DND-41 (cell line): ENCODE measurements around the gene NTMT1.

Source experiments
- ATAC-seq: fragments of 200-7000 bp; cut with Tn5 transposase; 3 replicates; pipeline ENCODE4 v1.9.1; 2021; ENCODE audit warnings: low read depth; ENCODE audit not compliant: insufficient read depth
- DNase-seq: peaks from one replicate; pipeline ENCODE4 v3.0.0-alpha.2; 2020
- H2AFZ ChIP-seq: 2 replicates; pipeline ENCODE4 v1.6.0; 2012; ENCODE audit warnings: low read depth, low read length
- H3K27ac ChIP-seq: 2 replicates; pipeline ENCODE4 v1.5.1; 2012; ENCODE audit warnings: low read length, inconsistent platforms
- H3K27me3 ChIP-seq: fragments of 200-600 bp; sonication (generic); 2 replicates; pipeline ENCODE4 v1.6.0; 2012; ENCODE audit warnings: low read length, mild to moderate bottlenecking, inconsistent platforms; ENCODE audit not compliant: insufficient read depth, poor library complexity
- H3K36me3 ChIP-seq: 2 replicates; pipeline ENCODE4 v1.5.1; 2012; ENCODE audit warnings: low read length, inconsistent platforms; ENCODE audit not compliant: insufficient read depth
- H3K4me1 ChIP-seq: 2 replicates; pipeline ENCODE4 v1.5.1; 2012; ENCODE audit warnings: mild to moderate bottlenecking, low read length; ENCODE audit not compliant: insufficient read depth
- H3K4me2 ChIP-seq: 2 replicates; pipeline ENCODE4 v1.6.0; 2012; ENCODE audit warnings: mild to moderate bottlenecking, moderate library complexity, low read length, inconsistent platforms; ENCODE audit not compliant: insufficient read depth
- H3K4me3 ChIP-seq, 2 experiments: fragments of 200-600 bp in 1 of 2; shearing (Covaris generic) in 1 of 2; 2 replicates each; pipeline ENCODE4 v1.5.1; 2012 to 2016; ENCODE audit warnings: inconsistent platforms in 2 of 2, low read length in 2 of 2, mild to moderate bottlenecking in 2 of 2, low read depth in 1 of 2, moderate library complexity in 1 of 2
- H3K79me2 ChIP-seq: 2 replicates; pipeline ENCODE4 v1.6.0; 2012; ENCODE audit warnings: low read length, inconsistent platforms; ENCODE audit not compliant: insufficient read depth
- H3K9ac ChIP-seq: 2 replicates; pipeline ENCODE4 v1.6.0; 2012; ENCODE audit warnings: low read depth, mild to moderate bottlenecking, inconsistent platforms, low read length, moderate library complexity
- H3K9me3 ChIP-seq: 2 replicates; pipeline ENCODE4 v1.5.1; 2012; ENCODE audit warnings: low read length, moderate library complexity, mild to moderate bottlenecking, inconsistent platforms; ENCODE audit not compliant: insufficient read depth, severe bottlenecking
- H4K20me1 ChIP-seq: 2 replicates; pipeline ENCODE4 v1.6.0; 2012; ENCODE audit warnings: low read length; ENCODE audit not compliant: insufficient read depth
- CTCF ChIP-seq: IDR thresholded peaks from 2 replicates; pipeline ENCODE4 v1.5.1; 2012; ENCODE audit warnings: borderline replicate concordance, low read length, moderate library complexity, mild to moderate bottlenecking; ENCODE audit not compliant: poor library complexity, severe bottlenecking; ENCODE audit errors: extremely low read depth
- EZH2 ChIP-seq: IDR thresholded peaks from 3 replicates; pipeline ENCODE4 v1.6.1; 2012; ENCODE audit warnings: borderline replicate concordance, low read depth, mild to moderate bottlenecking, moderate library complexity, low read length, inconsistent platforms; ENCODE audit not compliant: severe bottlenecking

Gene NTMT1

GRCh38 chr9:129676287-129676686, 50.3 kb downstream of the NTMT1 start:
- Histone ChIP-seq H3K27ac (no peak overlapping the region), H3K4me1 (no peaks in the 10 kb centered on the region), H3K4me2 (no peak overlapping the region), H3K4me3 (no peak overlapping the region), H3K79me2 (no peaks in the 10 kb centered on the region), H3K27me3 (peaks cover 3% of the 10 kb centered on the region), H4K20me1 (no peaks in the 10 kb centered on the region; the same call in 1 of the 2 replicates), H2AFZ (no peak overlapping the region), H3K9ac (no peak overlapping the region), H3K9me3 (no peaks in the 10 kb centered on the region), H3K36me3 (no peaks in the 10 kb centered on the region)
- DNase-seq (no peak), ATAC-seq (no peak)
- TF ChIP-seq CTCF (no peak), EZH2 (no peak)

GRCh38 chr9:129676975-129677374, 51.0 kb downstream of the NTMT1 start:
- no peaks in the 10 kb centered on the region for H3K9me3 ChIP-seq
- H3K27me3 ChIP-seq: peaks cover 3% of the 10 kb centered on the region
- H2AFZ ChIP-seq: no peak overlapping the region
- ATAC-seq: no peak
- no peak for DNase-seq
- H4K20me1 ChIP-seq: no peaks in the 10 kb centered on the region; the same call in 1 of the 2 replicates
- H3K9ac ChIP-seq: no peak overlapping the region
- TF ChIP-seq EZH2 (no peak), CTCF (no peak)
- no peaks in the 10 kb centered on the region for H3K4me1 ChIP-seq
- H3K27ac ChIP-seq: no peak overlapping the region
- H3K79me2 ChIP-seq: no peaks in the 10 kb centered on the region
- H3K4me3 ChIP-seq: no peak overlapping the region
- H3K36me3 ChIP-seq: no peaks in the 10 kb centered on the region
- no peak overlapping the region for H3K4me2 ChIP-seq

- no peaks in the 10 kb centered on the region; the same call in 1 of the 2 replicates for H4K20me1 ChIP-seq
- H2AFZ ChIP-seq: no peak overlapping the region
- H3K4me2 ChIP-seq: no peak overlapping the region
- ATAC-seq (no peak), DNase-seq (no peak)
- H3K27ac ChIP-seq: no peak overlapping the region
- no peak overlapping the region for H3K9ac ChIP-seq
- TF ChIP-seq CTCF (no peak), EZH2 (no peak)
- H3K36me3 ChIP-seq: no peaks in the 10 kb centered on the region
- H3K4me1 ChIP-seq: no peaks in the 10 kb centered on the region
- no peaks in the 10 kb centered on the region for H3K9me3 ChIP-seq
- H3K79me2 ChIP-seq: no peaks in the 10 kb centered on the region
- peaks cover 3% of the 10 kb centered on the region for H3K27me3 ChIP-seq
- H3K4me3 ChIP-seq: no peak overlapping the region
These were observed 51.5 kb downstream of the NTMT1 start for GRCh38 chr9:129677456-129677855.

- H3K4me3 ChIP-seq: no peak overlapping the region
- no peak overlapping the region for H3K27ac ChIP-seq
- no peak for TF ChIP-seq CTCF
- no peak for TF ChIP-seq EZH2
- DNase-seq (no peak), ATAC-seq (no peak)
- H3K36me3 ChIP-seq: no peaks in the 10 kb centered on the region
- H3K79me2 ChIP-seq: no peaks in the 10 kb centered on the region
- no peak overlapping the region for H3K4me2 ChIP-seq
- no peaks in the 10 kb centered on the region for H3K9me3 ChIP-seq
- H4K20me1 ChIP-seq: no peaks in the 10 kb centered on the region; the same call in 1 of the 2 replicates
- no peak overlapping the region for H2AFZ ChIP-seq
- no peaks in the 10 kb centered on the region for H3K4me1 ChIP-seq
- peaks cover 3% of the 10 kb centered on the region for H3K27me3 ChIP-seq
- no peak overlapping the region for H3K9ac ChIP-seq
These were observed 52.9 kb downstream of the NTMT1 start for GRCh38 chr9:129678844-129679243.
